Measurements from ENCODE around the gene KBTBD12.
"Not testable (repeated sequence)": the region's sequence is repeated elsewhere in the genome, so short reads cannot be mapped to it uniquely, and the experiment has no call there.

Gene KBTBD12

DNA sequence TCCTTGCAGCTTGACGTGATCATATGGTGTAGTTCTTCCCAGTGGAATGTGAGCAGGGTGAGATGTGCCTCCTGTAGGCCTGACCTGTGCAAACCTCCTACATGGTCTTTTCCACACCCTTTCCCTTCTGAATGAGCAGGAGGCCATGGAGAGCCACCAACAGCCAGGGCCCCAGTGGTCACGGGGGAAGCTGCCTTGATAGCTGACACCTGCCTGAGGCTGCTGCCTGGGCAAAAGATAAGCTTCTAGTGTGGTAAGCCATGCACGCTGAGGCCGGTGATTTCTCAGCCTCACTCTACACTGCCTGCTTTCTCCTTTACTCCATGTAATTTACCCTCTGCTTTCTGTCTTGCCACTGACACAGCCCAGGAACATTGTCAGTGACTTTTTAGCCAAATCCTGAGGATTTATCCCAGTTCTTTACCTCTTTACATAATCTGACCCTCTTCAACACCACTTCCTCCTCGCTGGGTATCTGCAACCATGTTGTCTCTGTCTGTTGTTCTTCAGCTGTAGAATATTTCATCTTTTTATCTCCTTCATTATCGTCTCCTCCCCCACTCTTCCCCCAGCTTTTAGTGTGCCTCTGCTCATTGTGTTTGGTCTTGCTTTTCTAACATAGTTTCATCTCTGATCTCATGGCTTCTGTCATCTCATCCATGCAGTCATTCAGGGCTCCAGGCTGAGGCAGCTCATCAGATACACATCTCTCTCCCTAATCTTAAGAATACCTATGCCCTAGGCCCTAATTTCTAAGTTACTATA lies 11.2 kb upstream of the KBTBD12 start:
- DNase-seq: no peak

DNA sequence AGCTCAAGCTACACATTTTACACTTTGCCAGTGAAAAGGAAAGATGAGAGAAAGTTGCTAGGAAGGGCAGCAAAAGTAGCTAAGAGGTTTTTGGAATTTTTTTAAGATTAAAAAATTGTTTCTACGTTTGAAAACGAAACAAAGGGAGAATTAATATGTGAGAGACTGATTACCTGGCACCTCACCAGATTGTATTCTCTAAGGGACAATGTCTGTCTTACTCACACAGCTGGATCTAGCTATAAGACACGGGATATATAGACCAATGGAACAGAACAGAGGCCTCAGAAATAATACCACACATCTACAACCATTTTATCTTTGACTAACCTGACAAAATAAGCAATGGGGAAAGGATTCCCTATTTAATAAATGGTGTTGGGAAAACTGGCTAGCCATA lies 9.5 kb upstream of the KBTBD12 start:
- no peak for DNase-seq

DNA sequence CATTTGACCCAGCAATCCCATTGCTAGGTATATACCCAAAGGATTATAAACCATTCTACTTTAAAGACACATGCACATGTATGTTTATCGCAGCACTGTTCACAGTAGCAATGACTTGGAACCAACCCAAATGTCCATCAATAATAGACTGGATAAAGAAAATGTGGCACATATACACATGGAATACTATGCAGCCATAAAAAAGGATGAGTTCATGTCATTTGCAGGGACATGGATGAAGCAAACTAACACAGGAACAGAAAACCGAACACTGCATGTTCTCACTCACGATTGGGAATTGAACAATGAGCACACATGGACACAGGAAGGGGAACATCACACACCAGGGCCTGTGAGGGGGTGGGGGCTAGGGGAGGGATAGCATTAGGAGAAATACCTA lies 8.4 kb upstream of the KBTBD12 start:
- DNase-seq: not testable (repeated sequence)

DNA sequence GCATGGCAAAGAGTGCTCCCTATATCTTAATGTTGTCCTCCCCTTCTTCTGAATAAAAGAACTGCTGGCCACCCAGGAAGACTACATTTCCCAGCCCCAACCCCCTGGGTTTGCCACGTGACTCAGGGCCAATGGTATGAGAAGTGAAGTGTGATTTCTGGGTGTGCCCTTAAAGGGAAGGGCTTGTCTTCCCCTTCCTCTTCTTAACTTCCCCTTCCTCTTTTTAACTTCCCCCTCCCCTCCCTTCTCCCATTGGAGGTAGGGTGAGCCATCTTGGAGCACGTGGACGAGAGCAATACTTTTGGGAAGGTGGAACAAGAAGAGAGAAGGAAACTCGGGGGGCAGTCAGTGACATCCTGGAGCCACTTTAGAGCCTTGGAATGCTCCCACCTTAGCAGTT lies 6.8 kb upstream of the KBTBD12 start:
- no peak for DNase-seq

DNA sequence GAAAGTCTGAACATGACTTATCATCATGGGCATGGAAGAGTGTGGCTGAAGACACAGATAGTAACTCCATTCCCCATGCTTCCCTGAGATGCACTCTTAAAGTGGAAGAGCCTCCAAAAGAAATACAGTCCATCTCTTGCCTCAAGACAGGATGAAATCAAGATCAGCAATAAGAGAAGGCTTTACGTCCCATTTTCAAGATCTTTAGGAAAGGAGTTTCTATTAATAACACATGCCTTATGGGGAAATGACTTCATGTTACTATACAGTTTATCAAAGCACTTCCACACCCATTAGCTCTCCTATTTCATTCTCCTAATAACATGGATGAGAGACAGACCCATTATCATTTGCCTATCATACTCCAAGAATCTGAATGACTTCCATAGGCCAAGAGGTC lies 6.1 kb upstream of the KBTBD12 start:
- no peak for DNase-seq

DNA sequence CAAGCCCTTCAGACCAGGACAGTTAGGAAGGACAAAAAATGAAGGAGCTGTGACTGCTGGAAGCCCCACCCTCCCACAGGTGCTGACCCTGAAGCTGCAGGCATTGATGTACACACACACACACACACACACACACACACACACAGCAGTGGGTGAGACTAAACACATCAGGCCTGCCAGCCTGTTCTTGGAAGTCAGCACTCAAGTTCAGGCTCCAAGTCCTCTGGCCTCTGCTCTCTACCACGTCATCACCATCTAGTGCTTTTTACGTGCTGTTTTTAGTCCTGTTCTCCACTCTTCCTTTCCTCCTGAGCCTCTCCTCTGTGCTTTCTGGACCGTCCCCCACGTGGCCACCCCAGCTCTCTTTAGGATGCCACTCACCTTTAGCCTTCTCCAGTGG lies 5.4 kb upstream of the KBTBD12 start:
- no peak for DNase-seq

DNA sequence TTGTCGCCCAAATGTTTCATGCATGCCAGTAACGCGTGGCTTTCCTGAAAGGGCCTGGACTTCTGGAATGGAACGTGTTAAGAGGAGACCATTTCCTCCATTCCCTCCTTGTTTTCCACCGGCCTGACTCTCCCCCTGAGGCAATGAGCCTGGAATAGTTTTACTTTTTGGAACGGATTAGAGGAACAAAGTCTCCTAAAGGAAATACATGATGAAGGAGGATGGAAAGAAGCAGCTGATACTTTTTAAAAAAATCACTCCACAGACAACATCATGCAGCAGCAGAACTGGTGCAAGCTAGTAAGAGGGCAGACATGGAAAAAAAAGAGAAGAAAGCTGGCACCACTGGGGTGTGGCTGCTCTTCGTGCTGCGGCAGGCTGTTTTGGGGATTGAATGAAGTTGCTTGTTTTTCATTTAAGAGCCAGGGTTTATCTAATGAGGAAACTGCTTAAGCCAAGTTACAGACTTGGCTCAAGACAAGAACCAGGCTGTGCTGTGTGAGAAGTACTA lies 3.6 kb upstream of the KBTBD12 start:
- no peak for DNase-seq

DNA sequence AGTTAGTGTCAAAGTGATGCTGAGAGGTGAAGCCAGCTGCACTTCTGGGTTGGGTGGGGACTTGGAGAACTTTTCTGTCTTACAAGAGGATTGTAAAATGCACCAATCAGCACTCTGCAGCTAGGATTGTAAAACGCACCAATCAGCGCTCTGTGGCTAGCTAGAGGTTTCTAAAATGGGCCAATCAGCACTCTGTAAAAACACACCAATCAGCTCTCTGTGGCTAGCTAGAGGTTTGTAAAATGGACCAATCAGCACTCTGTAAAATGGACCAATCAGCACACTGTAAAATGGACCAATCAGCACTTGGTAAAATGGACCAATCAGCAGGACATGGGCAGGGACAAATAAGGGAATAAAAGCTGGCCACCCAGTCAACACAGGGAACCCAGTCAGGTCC lies 1.2 kb upstream of the KBTBD12 start:
- not testable (repeated sequence) for DNase-seq

DNA sequence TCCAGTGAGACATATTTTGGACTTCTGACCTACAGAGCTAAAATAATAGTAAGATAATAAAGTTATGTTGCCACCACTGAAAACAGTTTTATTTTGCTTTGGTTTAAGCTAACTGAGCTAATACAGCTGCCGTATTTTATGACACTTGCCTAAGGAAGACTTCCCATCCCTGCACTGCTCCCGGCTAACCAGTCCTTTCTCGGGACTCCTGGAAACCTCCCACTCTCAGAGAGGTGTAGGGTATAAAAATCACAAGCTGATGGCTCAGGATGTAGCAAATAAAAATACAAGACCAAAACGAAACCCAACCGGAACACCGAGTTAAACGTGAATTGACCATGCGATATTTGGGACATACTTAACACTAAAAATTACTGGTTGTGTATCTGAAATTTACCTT lies 448 bp upstream of the KBTBD12 start:
- DNase-seq: no peak

DNA sequence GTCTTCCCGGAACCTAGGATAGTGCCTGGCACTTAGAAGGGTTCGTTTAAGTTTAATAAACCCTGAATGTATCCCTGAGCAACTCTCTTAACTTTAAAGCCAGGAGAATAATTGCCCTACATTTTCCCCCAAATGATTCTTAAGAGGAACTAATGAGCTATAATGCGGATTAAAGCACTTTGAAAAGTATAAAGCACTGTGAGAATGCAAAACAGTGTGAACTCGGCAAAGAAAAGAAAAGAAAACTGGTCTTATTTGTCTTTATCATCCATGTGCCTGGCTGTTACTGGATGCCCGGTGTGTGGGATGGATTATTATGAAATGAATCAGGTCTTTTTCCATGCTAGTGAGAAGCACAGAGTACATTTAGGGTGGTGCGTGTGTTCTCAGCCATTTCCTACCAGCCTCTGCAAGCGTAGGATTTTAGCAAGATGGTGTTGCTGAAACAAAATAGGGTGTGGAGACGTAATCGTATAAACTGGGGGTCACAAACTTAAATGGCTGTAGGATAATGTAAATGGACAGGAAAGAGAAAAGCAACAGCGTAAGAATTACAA lies 983 bp downstream of the KBTBD12 start:
- no peak for DNase-seq

DNA sequence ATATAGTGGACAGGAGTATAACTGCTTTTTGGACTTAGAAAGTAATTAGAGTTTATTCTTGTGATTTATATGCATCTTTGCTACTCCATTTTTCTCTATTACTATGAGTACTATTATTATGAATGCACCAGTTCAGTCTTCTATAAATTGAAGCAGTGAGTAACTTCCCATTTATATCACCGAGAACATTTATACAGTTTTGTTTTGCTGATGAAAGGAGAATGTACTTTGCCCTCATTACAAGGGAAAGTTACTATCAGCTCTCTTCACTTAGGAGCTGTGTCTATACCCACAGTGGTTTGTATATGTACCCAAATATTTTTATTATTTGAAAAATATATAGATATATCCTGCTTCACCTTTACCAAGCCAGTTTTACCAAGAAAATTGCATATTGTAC lies 5.7 kb downstream of the KBTBD12 start:
- DNase-seq: no peak

DNA sequence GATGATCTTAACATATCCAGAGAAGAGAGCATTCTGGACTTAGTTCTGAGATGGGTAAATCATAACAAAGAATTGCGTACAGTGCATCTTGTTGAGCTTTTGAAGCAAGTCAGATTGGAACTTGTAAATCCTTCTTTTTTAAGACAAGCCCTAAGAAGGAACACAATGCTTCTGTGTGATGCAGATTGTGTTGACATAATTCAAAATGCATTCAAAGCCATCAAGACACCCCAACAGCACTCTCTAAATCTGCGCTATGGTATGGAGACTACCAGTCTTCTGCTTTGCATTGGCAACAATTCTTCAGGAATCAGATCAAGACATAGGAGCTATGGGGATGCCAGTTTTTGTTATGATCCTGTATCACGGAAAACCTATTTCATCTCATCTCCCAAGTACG lies 8.6 kb downstream of the KBTBD12 start:
- DNase-seq: no peak

DNA sequence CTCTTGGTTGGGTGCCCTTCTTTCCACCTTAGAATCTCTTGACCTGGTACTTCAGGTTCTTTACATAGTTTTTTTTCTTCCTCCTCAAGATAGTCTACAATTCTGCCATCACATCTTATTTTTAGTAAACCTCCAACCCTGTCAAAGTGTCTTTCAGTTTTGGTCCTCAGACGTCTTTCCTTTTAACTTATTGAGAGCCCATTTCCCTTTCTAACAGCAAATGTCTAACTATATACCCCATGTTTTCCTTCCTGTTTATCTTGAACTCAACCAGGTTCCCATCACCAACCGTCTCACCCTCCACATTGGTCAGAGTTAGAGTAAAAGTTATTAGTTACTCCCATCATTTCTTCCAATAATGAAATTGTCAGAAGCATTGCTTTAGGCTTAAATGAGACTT lies 10.4 kb downstream of the KBTBD12 start:
- no peak for DNase-seq

DNA sequence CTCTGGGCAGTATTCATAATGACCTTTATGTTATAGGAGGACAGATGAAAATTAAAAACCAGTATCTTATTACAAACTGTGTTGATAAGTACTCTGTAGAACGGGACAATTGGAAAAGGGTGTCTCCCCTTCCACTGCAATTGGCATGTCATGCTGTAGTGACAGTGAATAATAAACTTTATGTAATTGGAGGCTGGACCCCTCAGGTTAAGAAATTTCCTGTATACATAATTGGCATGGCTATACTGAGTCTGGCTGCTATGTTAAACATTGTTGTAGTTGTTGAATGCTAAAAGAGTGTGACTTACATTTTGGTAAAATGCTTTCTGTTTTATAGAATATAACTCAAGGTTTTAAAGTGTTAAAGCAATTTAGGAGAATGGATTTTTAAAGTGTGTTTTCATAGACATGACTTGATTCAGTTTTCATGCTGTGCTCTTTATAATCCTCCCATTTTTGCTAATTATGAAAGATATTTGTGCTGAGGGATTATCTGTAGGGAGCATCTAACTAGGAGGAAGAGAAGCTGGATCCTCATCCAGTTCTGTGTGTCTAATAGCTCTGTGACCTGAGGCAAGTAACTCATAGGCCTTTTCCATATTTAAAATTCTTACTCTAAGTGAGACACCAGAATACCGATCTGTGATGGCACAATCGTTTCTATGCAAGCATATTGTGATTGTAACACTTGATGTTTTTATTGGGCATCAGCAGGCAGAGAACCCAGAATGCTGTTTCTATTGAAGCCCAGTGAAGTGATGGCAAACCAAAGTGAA lies 13.0 kb downstream of the KBTBD12 start:
- DNase-seq: no peak

DNA sequence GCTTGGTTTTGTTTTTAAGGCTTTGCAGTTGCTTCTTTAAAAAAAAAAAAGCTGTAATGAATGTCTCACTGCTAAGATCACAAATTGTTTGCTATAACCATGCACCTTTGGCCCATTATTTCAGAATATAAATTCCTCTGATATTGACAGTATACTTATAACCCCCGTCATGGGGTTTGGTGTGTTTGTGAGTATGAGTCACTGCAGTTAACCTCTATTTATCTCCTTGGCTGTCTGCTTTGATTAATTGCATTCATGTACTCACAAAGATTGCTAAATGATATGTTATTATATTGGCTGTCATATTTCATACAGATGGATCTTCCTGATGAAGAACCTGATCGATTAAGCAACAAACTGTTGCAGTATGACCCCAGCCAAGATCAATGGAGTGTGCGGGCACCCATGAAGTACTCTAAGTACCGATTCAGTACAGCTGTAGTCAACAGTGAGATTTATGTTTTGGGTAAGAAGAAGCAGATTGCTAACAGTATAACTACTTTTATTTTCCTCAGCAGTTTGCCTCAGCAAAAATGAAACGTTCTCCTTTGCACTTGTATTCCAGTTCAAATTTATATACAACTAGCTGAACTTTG lies 14.9 kb downstream of the KBTBD12 start:
- DNase-seq: no peak

DNA sequence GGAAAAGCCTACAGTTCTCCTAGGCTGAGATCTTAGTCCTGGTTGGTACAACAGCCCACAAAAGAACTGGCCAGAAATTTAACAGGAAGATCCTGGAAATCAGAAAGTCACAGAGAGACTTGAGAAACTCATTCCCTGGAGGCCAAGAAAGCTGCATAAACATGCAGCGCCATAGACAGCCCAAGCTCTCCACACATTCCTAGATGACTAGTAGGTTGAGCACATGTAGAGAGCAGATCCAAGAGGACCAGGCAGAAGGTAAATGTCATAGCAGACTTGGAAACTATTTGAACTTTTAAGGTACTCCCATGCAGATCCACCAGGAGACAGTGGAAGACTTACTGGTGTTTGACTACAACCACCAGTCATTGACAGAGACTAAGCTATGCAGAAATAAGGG lies 18.4 kb downstream of the KBTBD12 start:
- DNase-seq: no peak

DNA sequence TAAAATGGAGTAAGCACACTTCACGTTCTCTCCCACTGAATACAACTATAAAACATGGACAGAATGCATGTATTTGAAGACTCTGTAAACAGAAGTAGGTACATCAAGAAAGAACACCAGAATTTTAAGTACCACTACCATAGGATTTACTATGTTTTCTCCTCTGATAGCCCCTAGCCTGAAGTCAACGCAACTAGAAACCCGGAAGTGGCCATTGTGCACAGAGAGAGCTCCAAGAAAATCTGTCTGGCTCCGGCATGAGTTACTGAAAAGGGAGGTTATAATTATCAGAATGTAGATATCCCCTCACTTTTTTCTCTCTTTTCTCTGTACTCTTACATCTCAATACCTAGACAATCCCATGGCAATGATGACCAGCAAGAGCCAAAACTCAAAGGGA lies 23.8 kb downstream of the KBTBD12 start:
- no peak for DNase-seq

DNA sequence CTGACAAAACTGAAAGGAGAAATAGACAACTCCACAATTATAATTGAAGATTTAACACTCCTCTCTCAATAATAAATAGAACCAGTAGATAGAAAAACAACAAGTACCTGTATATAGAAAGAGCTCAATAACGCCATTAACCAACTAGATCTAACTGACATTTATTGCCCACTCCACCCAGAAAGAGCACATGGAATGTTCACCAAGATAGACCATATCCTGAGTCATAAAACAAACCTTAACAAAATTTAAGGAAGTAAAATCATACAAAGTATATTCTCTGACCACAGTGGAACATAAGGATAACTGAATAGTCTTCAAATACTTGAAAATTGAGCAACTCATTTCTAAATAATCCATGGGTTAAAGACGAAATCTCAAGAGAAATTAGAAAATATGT lies 25.1 kb downstream of the KBTBD12 start:
- DNase-seq: no peak

DNA sequence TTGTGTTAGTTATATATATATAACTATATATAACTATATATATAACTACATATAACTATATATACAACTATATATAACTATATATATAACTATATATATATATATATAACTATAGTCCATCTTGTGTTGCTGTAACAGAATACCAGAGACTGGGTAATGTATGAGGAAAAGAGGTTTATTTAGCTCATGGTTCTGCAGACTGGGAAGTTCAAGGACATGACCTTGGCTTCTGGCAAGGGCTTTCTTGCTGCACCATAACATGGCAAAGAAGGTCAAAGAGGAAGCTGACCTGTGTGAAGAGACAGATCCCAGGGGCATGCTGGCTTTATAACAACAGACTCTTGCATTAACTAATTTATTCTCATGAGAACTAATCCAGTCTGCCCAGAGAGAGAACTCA lies 27.6 kb downstream of the KBTBD12 start:
- no peak for DNase-seq

DNA sequence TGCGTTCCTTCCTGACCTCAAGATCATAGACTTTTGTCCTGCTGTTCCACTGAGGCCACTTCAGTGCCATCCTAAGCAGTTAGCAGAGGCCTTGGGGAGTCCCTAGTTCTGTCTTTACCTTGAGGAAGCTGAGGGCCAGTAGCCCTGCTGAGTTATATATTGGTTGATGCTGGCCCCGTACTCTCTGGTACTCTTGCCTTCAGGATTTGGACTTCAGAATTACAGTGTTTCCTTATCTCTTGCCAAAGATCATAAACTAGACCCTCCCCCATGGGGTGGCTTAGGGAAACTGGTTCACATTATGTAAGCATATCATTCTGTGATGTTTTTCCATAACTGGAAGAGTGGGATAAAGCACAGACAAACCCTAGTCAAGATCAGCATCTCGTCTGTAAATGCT lies 33.2 kb downstream of the KBTBD12 start:
- no peak for DNase-seq

DNA sequence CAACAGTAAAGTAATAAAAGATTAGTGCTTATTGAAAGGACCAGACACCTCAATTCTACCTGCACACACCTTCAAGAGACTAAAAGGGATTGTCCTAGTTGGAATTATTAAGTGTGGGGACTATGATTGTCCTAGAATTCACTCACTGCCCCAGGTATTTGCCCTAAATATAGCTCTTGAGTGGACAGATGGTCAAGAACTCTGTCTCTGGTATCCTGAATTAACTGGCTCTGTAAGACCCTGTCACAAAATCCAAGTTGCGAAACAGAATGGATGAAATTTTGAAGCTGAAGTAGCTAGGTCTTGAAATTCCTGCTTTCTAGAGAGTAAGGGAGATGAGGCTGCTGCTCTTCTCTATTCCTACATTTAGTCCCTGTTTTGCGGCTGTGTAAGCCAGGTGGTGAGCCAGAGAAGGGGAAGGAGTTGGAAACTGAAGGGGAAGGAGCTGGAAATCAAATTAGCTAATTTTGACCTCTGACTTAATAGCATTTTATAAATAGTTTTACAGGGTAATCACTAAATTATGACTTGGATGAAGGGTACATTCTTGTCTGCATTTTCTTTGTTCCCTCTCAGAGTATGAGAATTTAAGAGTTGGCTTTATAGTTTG lies 34.5 kb downstream of the KBTBD12 start:
- no peak for DNase-seq

DNA sequence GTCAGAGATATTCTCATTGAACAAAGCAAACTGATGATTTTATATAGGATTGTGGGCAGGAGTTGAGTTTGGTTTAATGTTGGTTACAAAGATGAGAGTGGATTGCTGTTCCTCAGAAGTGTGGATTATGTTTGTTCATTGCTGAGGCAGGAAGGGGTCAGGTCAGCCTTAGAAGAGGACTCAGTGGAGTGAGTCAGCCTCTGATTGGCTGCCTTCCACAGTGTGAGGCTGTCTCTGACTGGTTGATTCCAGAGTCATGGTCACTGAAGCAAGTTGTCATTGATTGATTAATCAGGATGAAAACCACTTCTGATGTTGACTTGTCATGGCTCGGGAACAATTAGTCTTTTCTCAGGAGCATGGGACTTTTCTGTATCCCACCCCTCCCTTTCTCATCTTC lies 36.2 kb downstream of the KBTBD12 start:
- DNase-seq: no peak

Data from activated effector memory CD4-positive, alpha-beta T cell treated with anti-CD3 and anti-CD28 coated beads, Interleukin-2, amount 50 U/mL, for 16 hours (primary cell).